HCEC 1CT (cell line): Measurements from ENCODE around the gene SPATC1L.

ENCODE experiments used
- DNase-seq: peaks from one replicate; pipeline ENCODE4 v3.0.0-alpha.2; 2017

Gene SPATC1L

DNA sequence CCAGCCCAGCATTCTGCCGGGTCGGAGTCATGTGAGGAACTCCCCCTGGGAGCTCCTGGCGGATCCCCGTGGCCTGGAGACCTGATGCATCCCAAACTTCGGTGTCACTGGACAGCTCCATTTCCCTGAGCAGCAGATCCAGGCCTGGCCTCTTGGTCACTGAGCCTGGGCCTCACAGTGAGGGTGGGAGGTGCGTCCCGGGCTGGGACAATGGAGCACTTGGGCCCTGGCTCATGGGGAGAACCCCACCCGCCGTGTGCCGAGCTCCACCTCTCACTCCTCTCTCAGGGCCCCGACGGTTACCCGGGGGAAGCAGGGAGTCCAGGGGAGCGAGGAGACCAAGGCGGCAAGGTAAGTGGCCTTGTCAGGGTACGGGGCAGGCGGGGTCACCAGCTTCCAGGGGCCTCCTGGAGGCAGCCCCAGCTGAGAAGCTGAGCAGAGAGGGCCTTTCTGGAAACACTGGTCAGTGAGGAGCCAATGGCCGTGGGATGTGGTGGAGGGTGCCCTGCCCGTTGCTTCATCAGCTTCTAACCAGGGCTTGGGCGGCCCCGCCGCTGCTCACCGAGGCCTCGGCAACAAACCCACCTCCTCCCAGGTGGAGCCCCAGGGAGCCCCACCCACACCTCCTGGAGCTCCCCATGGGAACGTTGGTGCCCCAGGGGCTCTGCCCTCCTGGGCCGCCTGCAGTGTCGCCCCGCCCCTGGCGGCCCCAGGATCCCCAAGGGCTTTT lies 66.5 kb downstream of the SPATC1L start:
- no peak for DNase-seq

DNA sequence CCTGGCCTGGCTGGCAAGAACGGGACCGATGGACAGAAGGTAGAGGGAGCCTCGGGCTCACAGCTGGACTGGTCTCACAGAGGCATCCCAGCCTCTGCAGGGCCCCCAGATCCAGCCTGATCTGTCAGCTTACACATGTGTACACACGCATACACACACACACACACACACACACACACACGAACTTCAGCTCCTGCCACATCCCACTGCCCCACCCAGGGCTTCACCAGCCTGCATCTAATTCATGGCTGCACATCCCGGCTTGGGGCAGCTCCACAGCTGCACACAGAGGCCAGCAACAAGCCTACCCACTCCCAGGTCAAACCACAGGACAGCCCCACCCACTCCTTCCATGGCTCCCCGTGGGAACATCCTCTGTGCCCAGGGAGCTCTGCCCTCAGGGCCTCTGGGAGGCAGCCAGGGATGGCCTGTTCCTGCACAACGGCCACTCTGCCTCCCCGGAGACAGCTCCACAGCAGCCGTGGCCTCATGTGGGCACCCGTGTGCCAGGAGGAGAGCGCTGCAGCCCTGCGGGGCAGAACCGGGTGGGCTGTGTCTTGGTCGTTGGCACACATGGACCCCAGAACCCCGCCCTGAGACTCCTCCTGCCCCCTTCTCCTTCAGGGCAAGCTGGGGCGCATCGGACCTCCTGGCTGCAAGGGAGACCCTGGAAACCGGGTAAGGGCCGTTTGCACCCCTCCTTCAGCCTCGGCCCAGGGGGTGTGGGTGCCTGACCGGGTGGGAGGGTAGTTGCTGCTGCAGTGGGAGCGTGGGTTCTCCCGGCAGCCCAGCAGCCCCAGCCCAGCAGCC lies 67.3 kb downstream of the SPATC1L start:
- DNase-seq, result no peak

DNA sequence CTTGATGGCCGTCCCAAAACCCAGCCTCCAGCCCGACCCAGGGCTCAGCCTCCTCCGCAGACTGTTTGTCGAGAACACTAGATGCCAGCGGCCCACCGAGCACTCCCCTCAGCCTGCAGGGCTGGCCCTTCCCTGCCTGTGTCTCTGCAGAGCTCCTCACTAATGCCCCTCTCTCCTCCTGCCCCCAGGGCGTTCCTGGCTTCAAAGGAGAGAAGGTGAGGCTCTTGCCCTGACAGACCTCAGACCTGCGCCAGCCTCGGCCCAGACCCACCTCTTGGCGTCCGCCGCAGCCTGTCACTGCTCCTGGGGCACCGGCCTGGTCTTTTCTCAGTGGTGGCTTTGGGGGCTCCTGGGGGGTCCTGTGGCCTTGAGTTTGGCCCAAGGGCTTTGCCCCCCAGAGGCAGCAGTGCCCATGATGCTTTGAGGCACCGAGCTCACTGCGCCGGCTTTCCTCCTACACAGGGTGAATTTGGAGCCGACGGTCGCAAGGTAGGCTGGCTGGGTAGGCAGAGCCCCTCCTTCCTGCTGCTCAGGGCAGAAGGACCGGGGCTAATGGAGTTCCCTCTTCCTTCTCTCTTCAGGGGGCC lies 68.0 kb downstream of the SPATC1L start:
- no peak for DNase-seq

DNA sequence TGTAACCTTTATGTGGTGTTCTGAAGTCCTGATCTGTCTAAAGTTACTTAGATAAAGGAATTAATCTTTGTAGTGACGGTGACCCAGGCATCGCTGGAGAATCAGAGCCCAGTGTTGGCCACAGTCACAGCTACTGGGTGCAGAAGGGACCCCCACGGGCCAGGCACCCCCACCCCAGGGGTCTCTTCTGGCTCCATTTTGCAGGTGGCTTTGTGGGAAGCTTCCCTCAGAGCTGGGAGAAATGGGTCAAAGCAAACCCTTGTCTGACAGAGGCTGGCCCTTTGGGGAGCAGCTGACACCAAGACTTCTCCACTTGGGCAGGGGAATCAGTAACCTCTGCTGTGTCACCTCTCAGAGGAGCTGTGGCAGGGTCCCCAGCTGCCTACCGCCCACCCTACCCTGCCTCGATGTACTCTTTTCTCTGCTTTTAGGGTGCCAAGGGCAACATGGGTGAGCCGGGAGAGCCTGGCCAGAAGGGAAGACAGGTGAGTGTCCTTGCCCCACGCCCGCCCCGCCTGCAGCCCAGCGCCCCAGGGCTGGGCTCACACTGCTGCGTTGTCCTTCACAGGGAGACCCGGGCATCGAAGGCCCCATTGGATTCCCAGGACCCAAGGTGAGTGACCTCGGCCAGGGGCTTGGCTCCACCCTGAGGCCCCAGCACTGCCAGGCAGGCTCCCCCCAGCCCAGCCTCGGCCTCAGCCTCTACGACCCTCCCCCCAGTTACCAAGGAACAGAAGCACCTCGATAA lies 68.6 kb downstream of the SPATC1L start:
- DNase-seq, result no peak

DNA sequence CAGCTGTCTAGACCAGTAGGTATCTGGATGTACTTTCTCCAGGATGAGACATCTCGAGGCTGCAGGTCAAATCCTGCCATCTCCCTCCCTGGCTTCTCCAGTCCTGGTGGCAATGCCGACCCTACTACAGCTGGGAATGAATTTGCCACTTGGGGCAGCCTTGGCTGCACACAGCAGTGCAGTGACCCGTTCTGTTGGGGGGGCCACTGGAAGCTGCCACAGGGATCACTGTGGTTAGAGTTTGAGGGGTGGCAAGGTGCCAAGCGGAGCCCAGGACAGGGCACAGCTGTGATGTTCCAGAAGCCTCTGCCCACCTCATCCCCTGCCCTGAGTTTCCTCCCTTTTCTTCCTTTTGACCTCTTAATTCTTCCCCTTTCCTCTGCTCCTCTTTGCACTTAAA lies 69.3 kb downstream of the SPATC1L start:
- no peak for DNase-seq

DNA sequence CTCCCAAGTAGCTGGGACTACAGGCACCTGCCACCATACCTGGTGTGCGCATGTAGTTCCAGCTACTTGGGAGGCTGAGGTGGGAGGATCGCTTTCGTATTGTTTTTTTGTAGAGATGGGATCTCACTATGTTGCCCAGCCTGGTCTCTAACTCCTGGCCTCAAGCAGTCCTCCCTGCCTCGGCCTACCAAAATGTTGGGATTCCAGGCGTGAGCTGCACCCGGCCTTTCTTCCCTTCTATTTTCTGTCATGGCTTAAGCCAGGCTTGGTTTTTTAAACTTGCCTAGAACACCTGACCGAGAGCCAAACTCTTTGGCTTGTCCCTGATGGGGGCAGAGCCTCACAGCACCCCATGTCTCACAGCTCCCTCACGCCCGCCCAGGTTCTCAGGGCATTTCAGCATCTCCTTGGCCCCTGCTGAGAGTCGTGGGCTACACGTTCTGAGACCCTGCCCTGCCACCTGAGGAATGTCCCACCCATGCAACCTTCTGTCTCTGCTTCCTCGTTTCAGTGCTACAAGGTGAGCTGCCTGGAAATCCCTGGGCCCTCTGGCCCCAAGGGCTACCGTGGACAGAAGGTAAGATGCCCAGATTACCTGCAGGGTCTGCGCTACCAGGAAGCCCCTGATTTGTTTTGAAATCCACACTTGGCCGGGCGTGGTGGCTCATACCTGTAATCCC lies 70.6 kb downstream of the SPATC1L start:
- DNase-seq, result no peak

DNA sequence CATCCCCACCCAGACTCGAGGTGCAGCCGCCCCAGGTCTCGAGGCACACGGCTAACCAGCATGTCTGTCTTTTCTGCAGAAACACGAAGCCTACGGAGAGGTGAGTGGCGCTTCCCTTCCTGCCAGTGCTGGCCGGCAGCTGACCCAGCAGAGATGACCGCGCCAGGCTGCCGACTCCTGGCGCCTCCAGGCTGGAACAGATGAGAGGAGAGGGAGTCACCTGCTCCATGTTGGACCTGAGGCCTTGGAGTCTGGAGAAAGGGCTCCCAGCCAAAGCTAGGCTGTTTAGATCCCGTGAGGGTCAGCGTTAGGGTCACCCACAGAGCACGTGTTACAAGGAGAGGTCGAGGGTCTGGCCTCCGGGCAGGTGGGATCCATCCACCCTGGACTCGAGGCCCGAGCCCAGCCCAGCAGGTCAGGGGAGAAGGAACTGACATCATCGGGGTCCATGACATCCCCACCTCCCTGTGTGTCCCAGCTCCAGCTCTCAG lies 71.5 kb downstream of the SPATC1L start:
- no peak for DNase-seq

DNA sequence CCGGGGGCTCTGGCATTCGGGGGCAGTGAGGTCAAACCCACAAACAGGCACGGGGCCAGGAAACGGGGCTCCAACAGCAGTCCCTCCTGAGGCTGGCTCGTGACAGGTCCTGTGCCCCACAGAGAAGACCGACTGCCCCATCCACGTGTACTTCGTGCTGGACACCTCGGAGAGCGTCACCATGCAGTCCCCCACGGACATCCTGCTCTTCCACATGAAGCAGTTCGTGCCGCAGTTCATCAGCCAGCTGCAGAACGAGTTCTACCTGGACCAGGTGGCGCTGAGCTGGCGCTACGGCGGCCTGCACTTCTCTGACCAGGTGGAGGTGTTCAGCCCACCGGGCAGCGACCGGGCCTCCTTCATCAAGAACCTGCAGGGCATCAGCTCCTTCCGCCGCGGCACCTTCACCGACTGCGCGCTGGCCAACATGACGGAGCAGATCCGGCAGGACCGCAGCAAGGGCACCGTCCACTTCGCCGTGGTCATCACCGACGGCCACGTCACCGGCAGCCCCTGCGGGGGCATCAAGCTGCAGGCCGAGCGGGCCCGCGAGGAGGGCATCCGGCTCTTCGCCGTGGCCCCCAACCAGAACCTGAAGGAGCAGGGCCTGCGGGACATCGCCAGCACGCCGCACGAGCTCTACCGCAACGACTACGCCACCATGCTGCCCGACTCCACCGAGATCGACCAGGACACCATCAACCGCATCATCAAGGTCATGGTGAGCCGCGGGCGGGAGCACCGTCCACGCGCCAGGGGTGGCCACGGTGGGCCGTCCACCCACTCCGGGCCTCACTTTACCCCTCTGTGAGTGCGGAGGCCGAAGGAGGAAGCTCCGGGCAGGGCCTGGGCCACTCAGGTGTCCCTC lies 72.2 kb downstream of the SPATC1L start:
- no peak for DNase-seq

DNA sequence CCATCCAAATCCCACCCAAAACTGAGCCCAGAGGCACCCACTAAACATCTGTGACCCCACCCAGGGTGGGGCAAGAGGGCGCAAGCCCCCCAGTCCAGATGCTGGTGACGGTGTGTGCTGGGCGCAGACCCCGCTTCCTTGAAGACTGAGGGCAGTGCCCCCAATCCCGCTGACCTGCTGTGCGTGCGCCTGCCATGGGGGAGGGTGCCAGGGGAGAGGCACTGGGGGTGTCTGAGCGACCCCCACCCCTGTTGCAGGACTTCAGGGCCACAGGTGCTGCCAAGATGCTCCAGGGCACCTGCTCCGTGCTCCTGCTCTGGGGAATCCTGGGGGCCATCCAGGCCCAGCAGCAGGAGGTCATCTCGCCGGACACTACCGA lies 73.1 kb downstream of the SPATC1L start:
- no peak for DNase-seq
